T-helper 2 cell treated with Interferon-gamma antibody and Interleukin-4, amounts not matched to agents 100 ng/mL and 5 ng/mL, for 36 hours (primary cell): ENCODE measurements around the gene FREM3. TPM values are rescaled to one million over a fixed set of nuclear protein-coding genes. Genes with fewer than 3 reads are reported as not detected.

Experiments
- intact Hi-C: fragments of 100-400 bp; cut with micrococcal nuclease; formaldehyde crosslinking; loops from one replicate; pipeline ENCODE4 v1.15.1; 2023
- total RNA-seq: library from RNA; stranded (reverse); gene quantifications from 2 replicates; pipeline ENCODE4 v1.2.3, GENCODE V29; 2022

FREM3 gene
- total RNA-seq, 1 donor from 2014 or later = not detected

- intact Hi-C loops = no loop called here
Measured at GRCh38 chr4:143668930-143669552, 31.4 kb downstream of the FREM3 start.

- intact Hi-C loops = no loop called here
Measured at GRCh38 chr4:143667461-143667860, 33.0 kb downstream of the FREM3 start.

- intact Hi-C loops = no loop called here
Measured at GRCh38 chr4:143658336-143658735, 42.1 kb downstream of the FREM3 start.

GRCh38 chr4:143654571-143654970 is 45.9 kb downstream of the FREM3 start:
- intact Hi-C loops = no loop called here

GRCh38 chr4:143653031-143653430 is 47.4 kb downstream of the FREM3 start:
- intact Hi-C loops = no loop called here

- intact Hi-C loops = no loop called here
Measured at GRCh38 chr4:143643399-143643798, 57.1 kb downstream of the FREM3 start.

GRCh38 chr4:143642611-143643010 is 57.9 kb downstream of the FREM3 start:
- intact Hi-C loops = no loop called here

- intact Hi-C loops = no loop called here
Measured at GRCh38 chr4:143641361-143641760, 59.1 kb downstream of the FREM3 start.

GRCh38 chr4:143634763-143635162 is 65.7 kb downstream of the FREM3 start:
- intact Hi-C loops = no loop called here

GRCh38 chr4:143633833-143634232 is 66.6 kb downstream of the FREM3 start:
- intact Hi-C loops = no loop called here

GRCh38 chr4:143626134-143626911 is 74.2 kb downstream of the FREM3 start:
- intact Hi-C loops = no loop called here

GRCh38 chr4:143625632-143626031 is 74.8 kb downstream of the FREM3 start:
- intact Hi-C loops = no loop called here

- intact Hi-C loops = no loop called here
Measured at GRCh38 chr4:143623896-143624295, 76.6 kb downstream of the FREM3 start.

GRCh38 chr4:143618811-143619210 is 81.7 kb downstream of the FREM3 start:
- intact Hi-C loops = no loop called here

GRCh38 chr4:143617994-143618679 is 82.3 kb downstream of the FREM3 start:
- intact Hi-C loops = no loop called here

- intact Hi-C loops = no loop called here
Measured at GRCh38 chr4:143616771-143617170, 83.7 kb downstream of the FREM3 start.

- intact Hi-C loops = no loop called here
Measured at GRCh38 chr4:143609492-143609891, 91.0 kb downstream of the FREM3 start.

- intact Hi-C loops = no loop called here
Measured at GRCh38 chr4:143606480-143606879, 94.0 kb downstream of the FREM3 start.

GRCh38 chr4:143599827-143600226 is 100.6 kb downstream of the FREM3 start:
- intact Hi-C loops = no loop called here

- intact Hi-C loops = no loop called here
Measured at GRCh38 chr4:143598816-143599215, 101.7 kb downstream of the FREM3 start.

- intact Hi-C loops = no loop called here
Measured at GRCh38 chr4:143597276-143597675, 103.2 kb downstream of the FREM3 start.

- intact Hi-C loops = no loop called here
Measured at GRCh38 chr4:143587703-143588102, 112.8 kb downstream of the FREM3 start.
